ENCODE data around the gene DOK3.
A peak's percentile ranks its signal among the peaks of the same experiment; 100 is the strongest.

Gene DOK3

GRCh38 chr5:177503351-177504085 lies 6.1 kb downstream of the DOK3 start:
- H3K36me3 ChIP-seq: no peaks in the 10 kb centered on the region
- no peaks in the 10 kb centered on the region for H3K27me3 ChIP-seq
- H3K4me3 ChIP-seq (ENCODE audit: low read depth, low read length): no peak overlapping the region
- H3K4me1 ChIP-seq: peaks cover 19% of the 10 kb centered on the region
- TF ChIP-seq, protein P1, sequence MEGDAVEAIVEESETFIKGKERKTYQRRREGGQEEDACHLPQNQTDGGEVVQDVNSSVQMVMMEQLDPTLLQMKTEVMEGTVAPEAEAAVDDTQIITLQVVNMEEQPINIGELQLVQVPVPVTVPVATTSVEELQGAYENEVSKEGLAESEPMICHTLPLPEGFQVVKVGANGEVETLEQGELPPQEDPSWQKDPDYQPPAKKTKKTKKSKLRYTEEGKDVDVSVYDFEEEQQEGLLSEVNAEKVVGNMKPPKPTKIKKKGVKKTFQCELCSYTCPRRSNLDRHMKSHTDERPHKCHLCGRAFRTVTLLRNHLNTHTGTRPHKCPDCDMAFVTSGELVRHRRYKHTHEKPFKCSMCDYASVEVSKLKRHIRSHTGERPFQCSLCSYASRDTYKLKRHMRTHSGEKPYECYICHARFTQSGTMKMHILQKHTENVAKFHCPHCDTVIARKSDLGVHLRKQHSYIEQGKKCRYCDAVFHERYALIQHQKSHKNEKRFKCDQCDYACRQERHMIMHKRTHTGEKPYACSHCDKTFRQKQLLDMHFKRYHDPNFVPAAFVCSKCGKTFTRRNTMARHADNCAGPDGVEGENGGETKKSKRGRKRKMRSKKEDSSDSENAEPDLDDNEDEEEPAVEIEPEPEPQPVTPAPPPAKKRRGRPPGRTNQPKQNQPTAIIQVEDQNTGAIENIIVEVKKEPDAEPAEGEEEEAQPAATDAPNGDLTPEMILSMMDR (IDR thresholded peaks at IDR 0.05; ENCODE audit: low read depth, low read length): no peak
- no peak for DNase-seq
- H3K9me3 ChIP-seq: no peaks in the 10 kb centered on the region

DNA sequence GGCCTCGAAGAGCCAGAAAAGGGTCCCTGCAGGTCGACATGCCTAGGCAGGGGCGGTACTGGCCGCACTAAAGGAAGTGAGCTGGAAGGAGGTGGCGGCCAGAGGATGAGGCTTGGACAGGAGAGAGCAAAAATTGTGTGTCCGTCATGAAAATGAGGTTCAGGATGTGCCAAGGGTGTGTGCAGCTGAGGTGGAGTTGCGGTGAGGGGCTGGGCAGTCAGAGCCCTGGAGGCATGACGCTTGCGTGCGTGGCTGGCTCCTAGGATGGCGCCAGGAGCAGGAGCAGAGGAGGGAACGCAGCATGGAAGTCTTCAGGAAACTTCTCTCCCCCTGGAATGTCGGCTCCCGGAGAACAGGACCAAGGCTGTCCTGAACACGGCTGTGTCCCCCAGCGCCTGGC lies 6.7 kb downstream of the DOK3 start:
- Histone ChIP-seq H3K9me3 (no peaks in the 10 kb centered on the region), H3K4me3 (ENCODE audit: low read depth, low read length) (no peak overlapping the region), H3K27me3 (no peaks in the 10 kb centered on the region), H3K4me1 (peaks cover 24% of the 10 kb centered on the region), H3K36me3 (no peaks in the 10 kb centered on the region)
- TF ChIP-seq, protein P1 (IDR thresholded peaks at IDR 0.05; ENCODE audit: low read depth, low read length): no peak
- no peak for DNase-seq

DNA sequence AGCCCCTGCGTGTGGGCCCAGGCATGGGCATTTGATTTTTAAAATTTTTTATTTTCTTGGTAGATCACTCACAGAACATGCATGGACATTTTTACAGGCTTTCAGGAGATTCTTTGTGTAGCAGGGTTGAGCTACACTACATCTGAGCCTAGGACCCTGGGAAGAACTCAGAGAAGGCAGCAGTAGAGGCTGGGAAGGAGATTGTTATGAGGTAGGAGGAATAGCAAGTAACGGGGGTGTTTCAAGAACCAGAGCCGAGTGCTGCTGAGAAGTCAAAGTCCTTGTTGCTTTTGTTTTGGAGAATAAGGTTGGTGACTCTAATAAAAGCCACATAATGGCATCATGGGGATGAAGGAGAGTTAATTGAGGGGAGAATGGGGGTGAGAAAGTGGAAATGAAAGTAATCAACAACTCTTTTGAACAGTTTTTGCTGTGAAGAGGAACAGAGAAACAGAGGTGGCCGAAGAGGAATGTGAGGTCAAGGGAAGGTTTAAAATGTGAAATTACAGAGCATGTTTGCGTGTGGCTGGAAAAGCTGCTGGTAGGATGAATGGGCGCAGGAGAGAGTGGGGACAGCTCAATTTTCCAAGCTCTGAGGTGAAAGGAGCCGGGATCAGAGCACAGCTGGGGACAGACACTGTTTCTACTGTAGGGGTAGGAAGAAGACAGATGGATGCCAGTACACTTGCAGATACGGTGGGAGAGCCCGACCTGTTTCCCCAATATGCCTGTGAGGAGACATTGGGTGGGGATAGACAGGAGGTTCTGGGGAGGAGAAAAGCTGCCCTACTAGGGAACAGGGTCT lies 7.5 kb downstream of the DOK3 start:
- no peaks in the 10 kb centered on the region for H3K9me3 ChIP-seq
- DNase-seq: no peak
- TF ChIP-seq, protein P1 (IDR thresholded peaks at IDR 0.05; ENCODE audit: low read depth, low read length): no peak
- no peak overlapping the region for H3K4me3 ChIP-seq (ENCODE audit: low read depth, low read length)
- H3K36me3 ChIP-seq: no peaks in the 10 kb centered on the region
- H3K27me3 ChIP-seq: no peaks in the 10 kb centered on the region
- peaks cover 24% of the 10 kb centered on the region for H3K4me1 ChIP-seq

DNA sequence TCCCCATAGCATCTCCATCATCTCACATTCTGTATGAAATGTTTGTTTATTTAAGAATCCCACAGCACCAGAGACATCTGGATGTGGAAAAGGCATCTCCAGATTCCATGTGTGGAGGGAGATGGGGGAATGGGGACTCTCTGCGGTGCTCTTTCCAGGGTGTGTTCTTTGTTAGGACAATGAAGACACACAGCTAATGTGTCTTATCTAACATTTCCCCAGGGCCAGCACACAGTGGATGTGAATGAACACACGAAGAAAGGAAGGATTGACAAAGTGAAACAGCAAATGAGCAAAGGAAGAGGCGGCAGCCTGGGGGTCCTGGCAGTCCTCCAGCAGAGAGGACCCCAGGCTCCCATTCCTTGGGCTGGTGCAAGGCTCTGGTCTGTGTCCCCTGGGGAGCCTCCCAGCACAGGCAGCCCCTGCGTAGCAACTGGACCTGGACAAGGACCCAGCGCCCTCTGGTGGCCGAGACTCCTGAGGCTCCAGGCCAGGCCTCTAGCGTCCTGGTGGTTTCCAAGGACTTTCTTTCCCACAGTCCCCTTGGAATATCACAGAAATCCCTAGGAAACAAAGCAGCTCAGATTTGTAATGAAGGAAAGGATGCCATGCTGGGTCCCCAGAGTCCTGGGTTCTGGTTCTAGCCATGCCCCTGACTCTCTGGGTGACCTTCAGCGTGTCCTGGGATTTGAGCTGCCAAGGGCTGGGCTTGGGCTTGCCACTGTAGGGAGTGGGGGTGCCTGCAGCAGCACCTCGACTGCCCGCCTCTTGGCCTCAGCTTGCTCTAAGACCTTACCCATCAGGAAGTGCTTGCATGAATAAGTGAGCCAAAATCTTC lies 8.7 kb downstream of the DOK3 start:
- no peak overlapping the region for H3K4me3 ChIP-seq (ENCODE audit: low read depth, low read length)
- H3K9me3 ChIP-seq: no peaks in the 10 kb centered on the region
- no peaks in the 10 kb centered on the region for H3K36me3 ChIP-seq
- H3K27me3 ChIP-seq: no peaks in the 10 kb centered on the region
- DNase-seq: peak; percentile 98
- TF ChIP-seq, protein P1 (IDR thresholded peaks at IDR 0.05; ENCODE audit: low read depth, low read length): peak; percentile 99
- H3K4me1 ChIP-seq: peaks cover 30% of the 10 kb centered on the region

- H3K4me1 ChIP-seq: peaks cover 40% of the 10 kb centered on the region
- H3K4me3 ChIP-seq (ENCODE audit: low read depth, low read length): no peak overlapping the region
- TF ChIP-seq, protein P1 (IDR thresholded peaks at IDR 0.05; ENCODE audit: low read depth, low read length): no peak
- no peaks in the 10 kb centered on the region for H3K27me3 ChIP-seq
- peaks cover 3% of the 10 kb centered on the region; the same call in 1 of the 2 replicates for H3K36me3 ChIP-seq
- no peaks in the 10 kb centered on the region for H3K9me3 ChIP-seq
- no peak for DNase-seq
These were observed 9.8 kb downstream of the DOK3 start for GRCh38 chr5:177499842-177500241.
